ENCODE results near the gene KIAA0040.

KIAA0040 gene

DNA sequence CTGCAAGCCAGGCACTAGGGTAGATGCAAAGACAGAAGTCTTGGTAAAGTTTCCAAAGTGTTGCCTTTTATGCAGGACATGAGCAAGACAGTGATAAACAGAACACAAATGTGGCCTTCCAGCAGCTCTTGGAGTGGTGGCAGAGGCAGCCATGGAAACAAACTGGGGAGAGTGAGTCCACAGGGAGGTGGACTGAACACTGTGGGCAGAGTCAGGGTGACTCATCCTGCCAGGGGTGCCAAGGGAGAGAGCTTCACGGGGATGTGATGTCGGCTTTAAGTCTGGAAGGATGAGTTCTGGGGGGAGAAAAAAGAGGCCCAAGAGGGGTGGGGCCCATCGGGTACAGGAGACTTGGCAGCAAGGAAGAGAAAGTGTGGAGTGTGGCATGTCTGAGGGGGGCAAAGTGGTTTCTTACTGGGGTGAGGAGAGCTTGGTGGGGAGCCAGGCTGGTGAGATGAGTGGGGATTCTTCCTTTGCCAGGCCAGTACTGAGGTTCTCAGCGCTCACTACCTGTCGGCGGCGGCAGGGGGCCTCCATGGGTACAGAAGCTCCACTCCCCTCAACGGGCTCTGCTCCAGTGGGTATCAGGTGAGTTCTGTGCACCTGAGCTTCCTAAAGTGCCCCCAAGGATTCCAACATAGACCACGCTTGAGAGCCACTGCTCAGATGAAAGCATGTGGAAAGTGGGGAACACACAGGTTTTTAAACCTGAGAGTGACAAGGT is 41.8 kb downstream of the KIAA0040 start:
- no peaks in the 10 kb centered on the region for H3K9me3 ChIP-seq (ENCODE audit: control insufficient read depth, insufficient read depth, low read length)
- H3K9ac ChIP-seq (ENCODE audit: low read depth, low read length) = no peak overlapping the region
- peaks cover 6% of the 10 kb centered on the region; the same call in 1 of the 2 replicates for H3K4me1 ChIP-seq (ENCODE audit: insufficient read depth, low read length)
- H3K36me3 ChIP-seq (ENCODE audit: insufficient read depth, low read length) = no peaks in the 10 kb centered on the region

DNA sequence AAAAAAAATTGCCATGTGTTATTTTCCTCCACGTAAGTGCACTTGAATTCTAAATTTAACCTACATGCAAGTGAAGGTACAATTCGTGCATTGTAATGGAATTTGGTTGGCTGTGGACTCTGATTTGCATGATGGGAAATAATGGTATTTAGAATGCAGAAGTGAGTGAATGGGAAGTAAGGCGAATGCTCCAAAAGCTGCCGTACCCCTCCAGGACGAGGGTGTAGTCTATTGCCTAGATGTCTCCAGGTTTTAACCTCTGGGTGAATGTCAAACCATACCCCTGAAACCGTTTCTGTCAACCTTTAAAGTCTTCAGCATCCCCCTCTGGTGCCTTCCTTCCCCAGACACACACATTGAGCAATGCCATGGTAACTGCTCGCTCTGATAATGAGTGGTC is 44.5 kb downstream of the KIAA0040 start:
- no peak overlapping the region for H3K9ac ChIP-seq (ENCODE audit: low read depth, low read length)
- peaks cover 6% of the 10 kb centered on the region; the same call in 1 of the 2 replicates for H3K4me1 ChIP-seq (ENCODE audit: insufficient read depth, low read length)
- no peaks in the 10 kb centered on the region for H3K9me3 ChIP-seq (ENCODE audit: control insufficient read depth, insufficient read depth, low read length)
- no peaks in the 10 kb centered on the region for H3K36me3 ChIP-seq (ENCODE audit: insufficient read depth, low read length)

DNA sequence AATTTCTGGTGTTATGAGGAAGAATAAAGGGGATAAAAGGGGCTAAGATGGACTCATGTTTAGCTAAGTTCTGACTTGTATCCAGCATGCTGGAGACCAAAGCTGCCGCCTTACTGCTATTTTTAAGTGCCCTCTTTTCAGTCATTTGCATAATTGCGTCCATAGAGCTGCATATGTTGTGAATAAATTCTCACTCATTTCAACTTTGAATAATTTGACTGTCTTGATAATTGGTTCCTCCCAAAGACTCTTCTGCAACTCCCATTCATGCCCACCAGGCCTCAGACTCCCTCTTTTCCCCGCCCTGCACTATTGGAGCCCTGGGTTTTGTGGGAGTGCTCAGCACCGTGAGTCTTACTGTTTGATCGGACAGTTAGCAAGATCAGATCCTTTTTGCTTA is 45.0 kb downstream of the KIAA0040 start:
- Histone ChIP-seq H3K36me3 (ENCODE audit: insufficient read depth, low read length) (no peaks in the 10 kb centered on the region), H3K9me3 (ENCODE audit: control insufficient read depth, insufficient read depth, low read length) (no peaks in the 10 kb centered on the region), H3K4me1 (ENCODE audit: insufficient read depth, low read length) (peaks cover 6% of the 10 kb centered on the region; the same call in 1 of the 2 replicates), H3K9ac (ENCODE audit: low read depth, low read length) (no peak overlapping the region)

DNA sequence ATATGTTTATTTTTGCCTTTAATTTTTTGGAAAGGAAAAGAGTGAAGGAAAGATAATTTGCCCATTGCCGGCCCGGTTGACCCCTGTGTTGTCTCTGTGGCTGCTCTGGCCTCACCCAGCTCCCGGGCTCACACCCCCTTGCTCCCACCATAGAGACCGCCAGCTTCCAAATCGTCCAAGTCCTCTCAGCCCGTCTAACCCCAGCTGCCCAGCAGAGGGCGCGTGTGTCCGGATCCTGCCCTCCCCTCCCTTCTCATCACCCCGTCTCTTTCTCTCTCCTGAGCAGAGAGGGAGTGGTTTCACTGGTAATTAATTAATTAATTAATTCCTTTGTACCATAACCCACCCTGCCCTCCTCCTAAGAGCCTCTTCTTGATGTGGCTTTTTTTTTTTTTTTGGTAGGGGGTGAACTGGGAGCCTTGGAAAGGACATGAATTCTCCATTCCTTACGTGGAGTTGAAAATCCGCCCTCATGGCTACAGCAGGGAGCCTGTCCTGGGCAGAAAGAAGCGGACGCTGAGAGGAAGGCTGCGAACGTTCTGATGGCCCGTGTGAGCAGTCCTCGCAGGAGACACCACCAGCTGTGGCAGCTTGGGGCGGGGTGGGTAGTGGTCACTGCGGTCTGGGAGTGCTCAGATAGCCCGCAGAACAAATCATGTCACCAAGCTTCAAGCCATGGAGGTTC is 45.9 kb downstream of the KIAA0040 start:
- peak overlapping the region; percentile 37; the same call in 1 of the 2 replicates for H3K9ac ChIP-seq (ENCODE audit: low read depth, low read length)
- H3K4me1 ChIP-seq (ENCODE audit: insufficient read depth, low read length) = peaks cover 6% of the 10 kb centered on the region; the same call in 1 of the 2 replicates
- no peaks in the 10 kb centered on the region for H3K9me3 ChIP-seq (ENCODE audit: control insufficient read depth, insufficient read depth, low read length)
- no peaks in the 10 kb centered on the region for H3K36me3 ChIP-seq (ENCODE audit: insufficient read depth, low read length)

DNA sequence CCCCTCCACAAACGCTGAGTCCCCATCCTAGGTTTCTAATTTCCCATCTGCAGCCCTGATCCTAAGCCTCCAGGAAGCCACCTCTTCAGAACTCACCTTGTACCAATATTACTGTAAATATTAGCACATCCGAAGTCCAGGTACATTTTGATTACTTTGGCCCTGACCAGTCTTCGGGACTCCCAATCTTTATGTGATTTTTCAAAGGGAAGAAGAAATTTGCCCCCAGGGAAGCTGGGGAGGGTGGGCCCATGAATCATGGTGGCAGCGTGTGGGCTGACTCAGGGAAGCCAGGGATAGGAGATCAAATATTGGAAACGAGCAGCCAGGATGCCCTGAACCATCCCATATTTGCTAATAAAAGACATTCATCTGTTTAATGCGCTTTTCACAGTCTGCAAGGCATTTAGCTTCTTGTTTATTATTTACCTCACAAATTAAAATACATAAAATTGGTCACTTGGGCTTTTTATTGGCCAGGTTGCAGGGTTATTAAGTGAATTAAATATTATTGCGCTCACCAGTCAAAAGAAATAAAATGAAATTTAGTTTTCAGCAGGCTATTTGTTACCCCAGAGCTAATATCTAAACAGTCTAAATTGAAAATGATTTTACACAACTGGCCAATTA is 46.6 kb downstream of the KIAA0040 start:
- Histone ChIP-seq H3K9ac (ENCODE audit: low read depth, low read length) (0 out of 2 replicates have a peak overlapping the region, but pooled peaks have one; percentile 37), H3K9me3 (ENCODE audit: control insufficient read depth, insufficient read depth, low read length) (no peaks in the 10 kb centered on the region), H3K36me3 (ENCODE audit: insufficient read depth, low read length) (no peaks in the 10 kb centered on the region), H3K4me1 (ENCODE audit: insufficient read depth, low read length) (peaks cover 6% of the 10 kb centered on the region; the same call in 1 of the 2 replicates)

DNA sequence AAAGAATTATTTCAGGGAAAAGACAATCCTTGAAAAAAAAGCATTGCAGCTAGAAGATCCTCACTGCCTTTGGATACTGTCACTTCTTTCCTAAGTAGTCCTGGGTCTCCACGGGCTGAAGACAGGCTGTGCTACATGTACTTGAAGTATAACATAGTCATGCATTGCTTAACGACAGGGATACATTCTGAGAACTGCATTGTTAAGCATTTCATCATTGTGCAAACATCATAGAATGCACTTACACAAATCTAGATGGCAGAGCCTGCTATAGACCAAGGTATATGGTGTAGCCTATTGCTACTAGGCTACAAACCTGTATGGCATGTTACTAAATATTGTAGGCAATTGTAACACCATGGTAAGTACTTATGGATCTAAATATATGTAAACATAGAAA is 54.0 kb downstream of the KIAA0040 start:
- H3K36me3 ChIP-seq (ENCODE audit: insufficient read depth, low read length) = no peaks in the 10 kb centered on the region
- no peaks in the 10 kb centered on the region for H3K4me1 ChIP-seq (ENCODE audit: insufficient read depth, low read length)
- H3K9me3 ChIP-seq (ENCODE audit: control insufficient read depth, insufficient read depth, low read length) = no peaks in the 10 kb centered on the region
- H3K9ac ChIP-seq (ENCODE audit: low read depth, low read length) = no peak overlapping the region

DNA sequence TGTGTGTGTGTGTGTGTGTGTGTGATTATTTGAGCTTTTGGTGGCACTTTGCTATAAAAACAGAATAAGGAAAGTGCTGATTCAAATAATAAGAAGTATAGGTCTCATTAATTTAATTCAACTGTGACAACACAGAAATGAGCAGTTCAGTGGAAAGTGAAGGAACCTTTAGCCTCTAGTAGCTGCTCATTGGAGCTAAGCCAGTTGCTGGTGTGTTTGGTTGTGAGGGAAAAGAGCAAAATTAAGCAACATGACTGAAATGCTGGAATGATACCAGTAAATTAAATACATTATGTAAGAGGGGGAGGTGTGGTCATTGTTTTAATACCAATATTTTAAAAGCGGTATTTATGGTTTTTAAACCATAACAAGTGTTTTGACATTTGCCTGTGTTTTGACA is 55.2 kb downstream of the KIAA0040 start:
- Histone ChIP-seq H3K9ac (ENCODE audit: low read depth, low read length) (no peak overlapping the region), H3K4me1 (ENCODE audit: insufficient read depth, low read length) (no peaks in the 10 kb centered on the region), H3K36me3 (ENCODE audit: insufficient read depth, low read length) (no peaks in the 10 kb centered on the region), H3K9me3 (ENCODE audit: control insufficient read depth, insufficient read depth, low read length) (no peaks in the 10 kb centered on the region)

DNA sequence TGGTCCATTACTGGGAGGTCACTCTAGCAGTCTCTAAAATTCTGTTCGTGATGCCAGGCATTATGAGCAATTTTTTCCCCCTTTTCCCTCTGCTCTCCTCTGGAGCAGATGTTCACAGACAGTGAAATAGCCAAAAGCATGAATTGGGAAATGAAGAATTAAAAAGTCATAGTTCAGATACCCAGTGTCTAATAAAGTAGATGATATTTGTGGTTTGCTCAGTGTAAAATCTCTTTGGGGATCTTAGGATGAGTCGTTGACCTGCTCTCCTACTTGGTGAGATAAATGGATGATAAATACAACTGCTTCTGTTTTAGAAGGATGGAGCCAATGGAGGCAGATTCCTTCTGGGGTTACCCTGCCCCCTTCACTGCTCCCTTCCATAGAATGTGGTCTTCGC is 56.3 kb downstream of the KIAA0040 start:
- Histone ChIP-seq H3K4me1 (ENCODE audit: insufficient read depth, low read length) (0 out of 2 replicates have a peak, but pooled peaks cover 5% of the 10 kb centered on the region), H3K9ac (ENCODE audit: low read depth, low read length) (no peak overlapping the region), H3K36me3 (ENCODE audit: insufficient read depth, low read length) (no peaks in the 10 kb centered on the region), H3K9me3 (ENCODE audit: control insufficient read depth, insufficient read depth, low read length) (no peaks in the 10 kb centered on the region)

DNA sequence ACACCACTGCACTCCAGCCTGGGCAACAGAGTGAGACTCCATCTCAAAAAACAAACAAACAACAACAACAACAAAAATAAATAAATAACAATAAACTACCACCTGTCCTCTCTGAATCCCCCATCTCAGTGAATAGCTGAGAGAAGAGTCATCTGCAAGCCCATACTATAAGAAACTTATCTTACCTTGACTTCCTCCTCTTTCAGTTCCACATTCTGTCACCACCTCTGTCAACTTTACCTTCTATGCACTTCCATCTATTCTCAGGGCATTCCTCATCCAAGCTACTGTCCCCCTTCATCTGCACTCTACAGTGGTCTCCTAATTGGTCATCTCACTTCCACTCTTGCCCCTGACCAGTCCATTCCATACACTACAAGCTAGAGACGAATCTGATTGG is 58.1 kb downstream of the KIAA0040 start:
- Histone ChIP-seq H3K9ac (ENCODE audit: low read depth, low read length) (no peak overlapping the region), H3K4me1 (ENCODE audit: insufficient read depth, low read length) (peaks cover 11% of the 10 kb centered on the region; the same call in 1 of the 2 replicates), H3K9me3 (ENCODE audit: control insufficient read depth, insufficient read depth, low read length) (no peaks in the 10 kb centered on the region), H3K36me3 (ENCODE audit: insufficient read depth, low read length) (no peaks in the 10 kb centered on the region)

DNA sequence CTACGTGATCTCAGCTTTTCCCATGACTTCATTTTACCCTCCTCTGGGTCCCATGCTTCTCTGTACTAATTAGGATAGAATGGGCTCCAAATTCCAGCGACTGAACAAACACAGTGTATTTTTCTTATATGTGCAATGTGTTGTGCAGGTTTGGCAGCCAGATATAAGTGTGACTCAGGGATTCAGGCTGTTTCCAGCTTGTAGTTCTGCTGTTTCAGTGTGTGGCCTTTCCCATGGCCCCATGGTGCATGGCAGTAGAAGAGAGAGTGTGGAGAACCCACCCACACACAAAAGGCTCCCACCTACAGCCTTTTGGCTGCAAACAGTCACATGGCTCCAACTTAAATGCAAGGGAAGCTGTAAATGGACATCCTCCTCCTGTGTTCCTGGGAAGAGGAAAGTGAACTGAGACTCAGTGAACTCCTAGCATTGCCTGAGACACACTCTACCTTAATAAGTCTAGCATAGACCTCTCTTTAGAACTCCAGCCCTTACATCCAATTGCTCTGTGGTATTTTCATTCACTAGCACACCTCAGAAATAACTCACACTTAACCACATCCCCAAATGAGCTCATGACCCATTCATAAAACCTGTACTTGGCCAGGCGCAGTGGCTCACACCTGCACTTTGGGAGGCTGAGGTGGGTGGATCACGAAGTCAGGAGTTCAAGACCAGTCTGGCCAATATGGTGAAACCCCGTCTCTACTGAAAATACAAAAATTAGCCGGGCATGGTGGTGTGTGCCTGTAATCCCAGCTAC is 58.7 kb downstream of the KIAA0040 start:
- Histone ChIP-seq H3K4me1 (ENCODE audit: insufficient read depth, low read length) (peaks cover 15% of the 10 kb centered on the region; the same call in 1 of the 2 replicates), H3K36me3 (ENCODE audit: insufficient read depth, low read length) (no peaks in the 10 kb centered on the region), H3K9ac (ENCODE audit: low read depth, low read length) (no peak overlapping the region), H3K9me3 (ENCODE audit: control insufficient read depth, insufficient read depth, low read length) (no peaks in the 10 kb centered on the region)

DNA sequence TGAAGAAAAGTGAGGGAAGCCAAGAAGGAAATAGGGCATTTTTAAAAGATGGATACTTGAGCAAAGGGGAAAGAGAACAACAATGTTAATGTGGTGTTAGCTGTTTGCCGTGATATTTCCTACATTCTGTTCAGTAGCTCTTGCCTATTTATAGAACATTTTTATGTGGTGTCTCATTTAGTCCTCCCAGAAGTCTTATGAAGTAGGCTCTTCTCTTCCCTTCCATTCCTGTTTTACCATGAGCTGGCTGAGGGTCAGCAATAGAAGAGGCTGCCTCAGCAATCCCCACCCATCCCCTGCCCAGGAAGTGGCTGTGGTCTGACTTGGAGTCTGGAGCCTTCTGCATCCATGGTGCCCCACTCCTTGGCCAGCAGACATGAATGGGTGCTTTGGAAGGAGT is 60.1 kb downstream of the KIAA0040 start:
- Histone ChIP-seq H3K9me3 (ENCODE audit: control insufficient read depth, insufficient read depth, low read length) (no peaks in the 10 kb centered on the region), H3K36me3 (ENCODE audit: insufficient read depth, low read length) (no peaks in the 10 kb centered on the region), H3K4me1 (ENCODE audit: insufficient read depth, low read length) (peaks cover 15% of the 10 kb centered on the region; the same call in 1 of the 2 replicates), H3K9ac (ENCODE audit: low read depth, low read length) (no peak overlapping the region)

DNA sequence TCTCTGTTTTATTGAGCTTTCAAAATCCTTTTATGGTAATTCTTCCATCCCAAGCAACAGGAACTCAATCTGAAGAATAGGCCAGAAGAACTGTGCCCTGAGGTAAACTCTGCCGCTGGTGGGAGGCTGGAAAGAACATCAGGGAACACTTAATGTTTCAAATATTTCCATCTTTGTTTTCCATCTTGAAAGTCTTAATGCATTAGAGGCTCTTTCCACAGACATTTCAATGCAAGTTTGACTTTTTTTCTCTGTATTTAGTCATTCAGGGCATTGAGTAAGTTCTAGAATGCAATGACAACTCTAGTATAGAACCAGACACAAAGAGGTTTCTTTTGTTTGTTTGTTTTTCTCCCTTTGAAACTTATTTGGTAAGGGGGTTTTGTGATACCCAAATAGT is 61.5 kb downstream of the KIAA0040 start:
- H3K4me1 ChIP-seq (ENCODE audit: insufficient read depth, low read length) = peaks cover 15% of the 10 kb centered on the region; the same call in 1 of the 2 replicates
- no peaks in the 10 kb centered on the region for H3K36me3 ChIP-seq (ENCODE audit: insufficient read depth, low read length)
- no peak overlapping the region for H3K9ac ChIP-seq (ENCODE audit: low read depth, low read length)
- H3K9me3 ChIP-seq (ENCODE audit: control insufficient read depth, insufficient read depth, low read length) = no peaks in the 10 kb centered on the region

DNA sequence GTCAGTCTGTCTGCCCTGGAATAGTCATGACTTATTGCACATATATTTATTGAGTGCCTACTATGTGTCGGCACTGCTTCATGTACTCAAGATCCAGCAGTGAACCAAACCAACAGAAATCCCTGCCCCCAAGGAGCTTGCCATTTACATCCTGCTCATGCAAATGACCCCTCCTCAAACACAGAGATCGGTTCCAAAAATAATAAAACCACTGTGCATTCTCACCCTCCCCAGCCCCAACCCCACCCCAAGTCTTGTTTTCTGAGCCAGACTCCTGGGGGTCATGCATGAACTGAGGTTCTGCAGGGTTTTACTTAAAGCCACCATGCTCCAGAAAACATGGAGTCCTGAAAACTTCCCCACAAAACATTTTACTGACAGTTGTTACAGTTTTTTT is 61.9 kb downstream of the KIAA0040 start:
- H3K9me3 ChIP-seq (ENCODE audit: control insufficient read depth, insufficient read depth, low read length) = no peaks in the 10 kb centered on the region
- no peak overlapping the region for H3K9ac ChIP-seq (ENCODE audit: low read depth, low read length)
- H3K4me1 ChIP-seq (ENCODE audit: insufficient read depth, low read length) = peaks cover 15% of the 10 kb centered on the region; the same call in 1 of the 2 replicates
- no peaks in the 10 kb centered on the region for H3K36me3 ChIP-seq (ENCODE audit: insufficient read depth, low read length)

DNA sequence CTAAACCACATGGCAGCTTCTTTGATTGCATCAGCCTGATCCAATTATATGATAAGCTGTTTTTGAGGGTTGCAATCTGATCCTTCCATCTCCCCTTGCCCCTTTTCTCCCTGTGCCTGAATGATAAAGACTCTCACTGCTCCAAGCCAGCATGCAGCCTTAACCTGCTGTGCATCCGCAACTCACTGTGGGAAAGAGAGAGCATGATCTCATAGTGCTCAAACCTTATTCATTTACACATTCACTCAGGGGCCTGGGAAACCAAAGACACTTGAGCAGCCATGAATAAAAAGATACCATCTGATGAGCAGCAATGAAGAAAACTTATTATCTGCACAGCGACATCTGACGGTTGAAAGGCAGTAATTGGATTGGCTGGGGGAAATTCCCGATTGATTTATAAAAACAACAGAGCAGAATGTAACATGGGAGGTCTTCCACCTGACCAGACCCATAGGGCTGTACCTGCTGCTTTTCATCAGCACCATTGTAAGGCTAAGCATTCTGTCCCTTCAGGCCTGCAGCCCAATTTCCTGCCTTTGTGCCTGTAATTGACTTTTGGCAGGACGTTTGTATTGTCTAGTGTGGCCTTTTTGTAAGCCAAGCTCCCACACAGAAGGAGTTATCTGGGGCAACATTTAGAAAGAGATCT is 62.5 kb downstream of the KIAA0040 start:
- no peak overlapping the region for H3K9ac ChIP-seq (ENCODE audit: low read depth, low read length)
- H3K36me3 ChIP-seq (ENCODE audit: insufficient read depth, low read length) = no peaks in the 10 kb centered on the region
- H3K9me3 ChIP-seq (ENCODE audit: control insufficient read depth, insufficient read depth, low read length) = no peaks in the 10 kb centered on the region
- peaks cover 15% of the 10 kb centered on the region; the same call in 1 of the 2 replicates for H3K4me1 ChIP-seq (ENCODE audit: insufficient read depth, low read length)
